GM19099 (cell line): ENCODE results near the gene KAT6B.

Source experiments
- POLR2A ChIP-seq: IDR thresholded peaks from 3 replicates; pipeline ENCODE4 v1.6.1; 2011; ENCODE audit warnings: low read depth; ENCODE audit not compliant: insufficient read length; ENCODE audit errors: extremely low read depth

KAT6B gene

DNA sequence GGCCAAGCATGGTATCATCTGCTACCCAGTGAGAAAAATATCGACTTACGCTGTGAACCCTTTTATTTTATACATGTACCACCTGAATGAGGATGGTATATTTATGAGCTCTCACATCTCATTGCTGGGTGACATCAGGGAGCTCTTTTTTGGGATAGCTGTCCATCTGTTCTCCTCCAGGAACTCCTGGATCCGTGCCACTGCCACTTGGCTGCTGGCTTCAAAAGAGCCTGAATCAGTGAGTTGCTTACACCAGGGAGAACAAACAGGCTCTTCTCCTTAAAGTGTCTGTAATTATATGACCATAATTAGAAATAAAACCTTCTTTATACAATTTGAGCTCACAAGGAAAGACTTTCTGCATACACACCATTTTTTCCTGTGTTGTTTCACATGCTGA lies 106.2 kb downstream of the KAT6B start:
- TF ChIP-seq POLR2A = no peak

DNA sequence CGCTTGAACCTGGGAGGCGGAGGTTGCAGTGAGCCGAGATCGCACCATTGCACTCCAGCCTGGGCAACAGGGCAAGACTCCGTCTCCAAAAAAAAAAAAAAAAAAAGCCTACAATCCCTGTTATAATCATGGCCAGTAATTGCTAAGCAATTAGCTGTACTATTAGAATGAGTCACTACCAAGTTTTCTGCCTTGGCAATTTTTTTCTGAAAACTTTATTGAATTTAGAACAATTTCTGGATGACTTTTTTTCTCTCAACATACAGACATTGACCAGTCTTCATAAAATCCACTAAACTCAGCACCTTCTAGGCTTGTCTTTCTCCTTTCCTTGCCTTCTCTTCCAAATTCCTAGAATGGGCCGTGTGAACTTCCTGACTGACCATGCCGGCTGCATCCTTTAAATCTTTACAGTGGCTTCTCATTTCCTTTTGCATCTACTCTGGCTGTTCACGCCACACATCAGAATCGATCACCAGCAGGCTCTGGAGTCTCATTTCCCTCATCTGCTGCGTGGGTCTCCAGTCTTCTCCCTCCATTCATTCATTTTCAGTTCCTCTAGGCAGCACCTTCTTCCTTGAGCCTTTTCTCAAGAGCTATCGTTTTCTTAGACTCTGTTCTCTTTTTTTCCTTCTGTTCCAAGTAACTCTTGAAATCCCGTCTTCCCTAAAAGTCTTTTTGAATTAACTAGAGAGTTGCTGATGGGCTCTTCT lies 107.9 kb downstream of the KAT6B start:
- no peak for TF ChIP-seq POLR2A

DNA sequence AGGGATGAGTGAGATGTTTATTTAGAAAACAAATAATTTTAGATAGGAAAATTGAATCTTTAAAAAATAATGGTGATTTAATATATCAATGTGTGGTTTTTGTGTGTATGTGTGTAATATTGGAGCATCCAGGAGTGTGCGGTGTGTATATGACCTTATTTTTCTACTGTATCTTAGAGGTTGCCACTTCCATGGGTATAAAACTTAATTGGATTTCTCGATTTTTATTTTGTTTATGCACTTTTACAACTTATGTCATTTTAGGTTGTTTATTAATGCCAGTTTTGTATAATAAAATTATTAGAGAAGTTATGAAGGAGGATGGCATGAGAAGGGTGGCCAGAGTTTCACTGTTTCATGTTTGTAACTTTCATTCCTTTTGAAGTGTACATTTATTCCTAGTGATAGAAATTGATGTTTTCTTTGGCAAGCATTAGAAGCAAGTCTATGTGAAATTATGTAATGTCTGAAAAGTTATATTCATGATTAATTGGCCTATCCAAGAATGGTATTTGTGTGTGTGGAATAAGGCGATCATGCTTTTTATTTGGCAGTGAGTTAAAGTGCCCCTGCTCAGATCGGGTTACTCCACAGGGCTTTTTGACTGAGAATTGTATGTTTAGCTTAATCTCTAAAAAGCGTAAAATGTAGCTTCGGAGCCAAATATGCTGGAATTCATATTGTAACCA lies 110.3 kb downstream of the KAT6B start:
- no peak for TF ChIP-seq POLR2A

DNA sequence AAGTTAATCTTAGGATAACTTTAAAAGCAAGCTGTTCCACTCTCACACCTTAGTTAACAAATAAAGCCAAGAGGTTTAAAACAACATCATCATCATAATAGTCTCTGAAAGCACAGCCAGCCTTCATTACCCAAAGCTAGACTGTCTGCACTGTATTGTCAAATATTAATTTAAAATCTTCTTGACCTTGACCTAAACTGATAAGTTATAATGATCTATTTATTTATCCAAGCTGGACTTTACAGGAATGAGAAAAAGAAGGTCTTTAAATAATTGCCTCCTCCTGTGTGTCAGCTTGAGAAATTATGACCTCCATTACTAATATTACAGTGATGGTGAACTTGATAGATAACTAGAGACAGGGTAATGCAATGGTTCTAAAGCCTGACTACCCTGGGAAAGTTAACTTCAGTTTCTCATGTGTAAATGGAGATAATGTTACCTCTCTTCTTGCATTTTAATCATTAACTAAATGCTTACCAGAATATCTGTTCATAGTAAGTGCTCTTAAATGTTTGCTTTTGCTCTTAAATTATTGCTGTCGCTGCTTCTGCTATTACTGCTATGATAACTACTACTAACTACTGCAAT lies 111.0 kb downstream of the KAT6B start:
- no peak for TF ChIP-seq POLR2A

DNA sequence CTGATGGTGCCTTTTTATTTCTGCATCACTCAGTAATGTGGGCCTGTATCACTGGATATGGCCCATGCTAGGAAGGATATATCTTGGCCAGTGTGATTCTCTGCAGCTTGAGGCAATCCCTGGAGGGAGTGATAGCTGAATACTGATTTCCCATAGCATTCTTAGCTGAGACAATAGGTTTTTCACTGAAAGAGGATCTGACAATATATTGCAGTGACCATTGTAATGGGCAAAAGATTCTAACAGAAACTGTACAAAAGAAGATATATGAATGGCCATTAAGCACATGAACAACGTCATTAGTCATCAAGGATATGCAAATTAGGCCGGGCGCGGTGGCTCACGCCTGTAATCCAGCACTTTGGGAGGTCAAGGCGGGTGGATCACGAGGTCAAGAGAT lies 117.8 kb downstream of the KAT6B start:
- no peak for TF ChIP-seq POLR2A

DNA sequence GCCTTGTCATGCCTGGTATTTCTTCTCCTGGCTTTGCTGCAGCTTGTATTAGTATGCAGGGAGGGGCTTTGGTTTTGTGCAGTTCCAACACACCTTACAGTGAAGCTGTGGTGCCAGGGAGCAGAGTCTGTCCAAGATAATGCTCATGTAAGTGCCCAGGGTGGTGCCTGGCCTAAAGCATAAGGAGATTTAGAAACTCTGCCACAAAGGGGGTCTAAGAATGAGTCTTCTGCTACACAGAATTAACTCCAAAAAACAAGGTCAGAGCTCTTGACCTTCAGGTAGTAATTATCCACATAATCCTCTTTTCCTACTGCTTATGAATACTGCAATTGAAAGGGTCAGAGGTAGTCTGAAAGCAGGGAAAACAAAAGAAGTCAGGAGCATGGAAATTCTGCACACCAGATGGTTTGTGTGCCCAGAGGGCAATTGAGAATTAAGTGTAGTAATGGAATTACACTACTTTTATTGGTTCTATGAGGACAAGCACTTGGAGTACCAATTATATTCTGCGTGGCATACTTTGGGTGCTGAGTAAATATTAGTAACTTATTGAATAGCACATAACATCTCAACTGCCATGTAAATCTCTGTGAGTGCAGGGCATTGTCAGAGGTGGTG lies 121.5 kb downstream of the KAT6B start:
- TF ChIP-seq POLR2A = no peak

DNA sequence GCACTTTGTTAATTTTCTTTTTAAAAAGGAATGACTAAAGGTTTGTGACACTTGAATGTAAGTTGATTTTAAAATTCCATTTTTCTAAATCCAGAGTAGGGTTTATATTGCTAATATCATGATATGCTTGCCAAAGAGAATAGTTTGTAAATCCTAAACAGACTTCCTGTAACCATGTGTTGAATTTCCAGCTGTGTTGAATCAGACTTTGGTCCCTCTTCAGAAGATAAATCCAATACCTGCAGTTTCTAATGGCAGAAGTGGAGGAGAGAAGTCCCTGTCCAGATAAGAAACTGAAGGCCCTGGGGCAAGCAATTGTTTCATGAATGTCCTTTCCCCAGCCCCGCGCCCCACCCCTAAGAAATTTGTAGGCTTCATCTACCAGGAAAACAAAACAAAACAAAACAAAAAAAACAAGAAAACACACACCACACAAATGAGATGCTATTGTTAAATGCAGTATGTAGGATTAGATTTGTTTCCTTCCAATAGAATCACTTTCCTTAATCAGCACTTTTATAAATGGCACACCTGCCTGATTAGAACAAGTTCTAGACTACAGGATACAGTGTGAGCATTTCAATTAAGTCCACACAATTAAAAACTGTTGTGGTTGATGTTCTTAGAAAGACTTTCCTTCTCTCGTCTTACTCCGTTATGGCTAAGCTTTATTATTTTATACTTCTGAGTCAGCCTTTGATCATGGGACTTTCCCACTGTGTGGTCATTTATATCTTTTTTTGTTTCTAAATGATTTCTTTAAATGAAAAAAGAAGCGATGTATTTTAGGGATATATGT lies 122.8 kb downstream of the KAT6B start:
- TF ChIP-seq POLR2A = no peak

DNA sequence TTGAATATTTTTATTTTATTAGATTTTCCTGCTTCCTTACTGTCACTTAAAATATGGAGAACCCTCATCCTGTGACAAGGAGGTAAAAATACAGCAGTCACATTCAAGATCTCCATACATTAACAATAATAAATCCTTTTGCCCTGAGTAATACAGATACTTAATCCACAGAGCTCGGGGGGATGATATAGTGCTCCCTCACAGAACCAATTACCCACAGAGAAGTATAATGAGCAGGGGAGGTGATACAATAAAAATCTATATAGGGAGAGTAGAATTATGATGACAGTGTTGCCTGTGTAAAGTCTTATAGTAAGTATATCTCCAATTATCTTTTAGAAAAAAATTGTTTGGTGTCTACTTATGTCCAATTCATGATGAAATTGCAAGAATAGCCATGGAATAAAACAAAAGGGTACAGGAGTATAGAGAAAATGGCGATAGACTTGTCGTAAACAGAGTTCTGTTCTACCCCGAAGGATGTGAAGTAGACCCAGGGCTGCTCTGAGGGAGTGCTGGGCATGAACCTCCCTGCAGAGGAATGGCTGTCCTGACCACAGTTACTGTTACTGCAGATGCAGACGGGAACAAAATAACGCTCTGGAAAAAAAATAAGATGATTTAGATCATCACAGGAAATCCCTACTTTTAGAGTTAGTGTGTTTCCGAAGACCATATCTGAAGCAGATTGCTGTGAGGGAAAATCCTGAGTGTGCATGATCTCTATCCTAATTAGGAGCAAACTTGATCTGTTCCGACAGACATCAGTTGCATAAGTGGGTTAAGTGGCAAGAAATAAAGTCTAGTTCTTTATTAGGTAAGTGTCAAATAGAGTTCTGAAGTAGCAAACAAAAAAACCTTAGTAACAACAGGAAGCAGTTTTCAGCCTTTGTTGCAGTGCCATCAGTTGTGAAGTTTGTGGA lies 123.7 kb downstream of the KAT6B start:
- TF ChIP-seq POLR2A = no peak

DNA sequence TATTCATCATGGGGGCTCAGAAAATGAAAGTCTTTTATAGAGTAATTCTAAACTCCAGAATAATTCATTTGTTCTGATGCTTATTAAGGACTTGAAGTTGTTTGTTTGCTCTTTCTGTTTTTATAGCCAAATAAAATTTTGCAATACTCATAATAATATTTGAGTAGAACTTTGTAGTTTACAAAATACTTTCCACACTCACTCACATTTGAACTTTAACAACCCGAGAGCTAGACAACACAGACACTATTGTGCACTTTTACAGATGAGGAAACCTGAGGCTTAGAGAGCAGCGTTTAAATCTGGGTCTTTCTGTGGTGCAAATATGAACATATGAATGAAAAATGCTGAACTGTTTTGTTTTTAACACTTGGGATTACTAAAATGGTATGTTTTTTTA lies 126.8 kb downstream of the KAT6B start:
- TF ChIP-seq POLR2A = no peak

DNA sequence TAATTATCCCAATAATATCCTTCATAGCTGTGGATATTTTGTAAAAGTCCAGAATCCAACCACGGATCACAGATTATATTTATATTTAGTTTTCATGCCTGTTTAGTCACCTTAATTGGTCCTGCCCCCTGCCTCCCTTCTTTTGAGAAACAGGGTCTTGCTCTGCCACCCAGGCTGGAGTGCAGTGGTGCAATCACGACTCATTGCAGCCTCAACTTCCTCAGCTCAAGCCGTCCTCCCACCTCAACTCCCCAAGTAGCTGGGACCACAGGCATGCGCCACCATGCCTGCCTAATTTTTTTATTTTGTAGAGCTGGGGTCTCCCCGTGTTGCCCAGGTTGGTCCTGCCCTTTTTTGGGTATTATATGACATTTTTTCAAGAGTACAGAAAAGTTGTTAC lies 129.4 kb downstream of the KAT6B start:
- TF ChIP-seq POLR2A = no peak

DNA sequence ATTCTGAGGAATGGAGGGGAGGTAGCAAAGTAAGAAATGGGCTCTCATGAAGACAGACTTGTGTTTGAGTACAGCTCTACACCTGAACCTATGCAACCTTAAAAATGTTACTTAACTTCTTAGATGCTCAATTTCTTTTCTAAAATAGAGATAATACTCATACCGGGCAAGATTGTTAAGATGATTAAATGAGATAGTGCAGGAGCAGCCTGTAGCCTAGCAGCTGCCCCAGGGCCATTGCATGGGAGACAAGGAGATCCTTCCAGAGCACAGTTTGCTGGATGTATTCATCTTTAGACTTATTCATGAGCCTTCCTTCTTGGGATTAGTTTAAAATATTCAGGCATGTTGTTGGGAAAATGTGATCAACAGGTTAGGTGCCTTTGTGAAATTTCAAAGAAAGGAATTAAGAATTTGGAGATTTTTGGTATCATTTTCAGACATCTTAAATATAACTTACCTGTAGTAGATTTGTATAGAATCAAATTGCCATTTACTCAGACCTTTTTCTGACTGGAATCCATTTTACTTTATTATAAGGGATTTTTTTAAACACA lies 130.2 kb downstream of the KAT6B start:
- TF ChIP-seq POLR2A = no peak

DNA sequence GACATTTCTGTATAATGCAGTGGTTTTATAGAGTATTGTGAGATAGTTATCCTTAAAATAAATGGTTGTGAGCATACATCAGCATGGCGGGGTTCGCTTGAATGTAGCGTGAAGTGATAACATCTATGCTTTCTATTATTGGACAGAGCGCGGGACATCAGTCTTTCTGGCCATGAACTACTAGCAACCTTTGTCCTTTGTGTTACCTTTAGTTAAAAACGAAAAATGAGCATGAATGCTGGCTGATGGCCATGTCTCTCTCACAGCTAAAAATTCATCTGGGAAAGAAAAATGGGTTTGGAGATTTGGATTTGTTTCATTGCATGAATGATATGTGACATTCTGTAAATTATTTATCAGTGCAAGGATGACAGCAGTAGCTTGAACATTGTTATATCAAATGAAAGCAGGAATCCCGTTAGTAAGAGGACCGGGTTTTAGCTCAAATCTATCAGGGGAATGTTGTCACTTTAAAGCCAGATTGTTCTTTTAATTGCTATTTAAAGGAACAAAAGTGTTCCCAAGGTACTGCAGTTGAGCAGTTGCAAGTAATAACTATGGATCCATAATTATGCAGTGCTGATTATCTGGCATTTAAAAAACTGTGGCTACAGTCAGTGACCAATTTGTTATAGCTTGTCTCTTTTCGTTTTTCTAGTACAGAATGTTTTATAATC lies 131.0 kb downstream of the KAT6B start:
- no peak for TF ChIP-seq POLR2A

DNA sequence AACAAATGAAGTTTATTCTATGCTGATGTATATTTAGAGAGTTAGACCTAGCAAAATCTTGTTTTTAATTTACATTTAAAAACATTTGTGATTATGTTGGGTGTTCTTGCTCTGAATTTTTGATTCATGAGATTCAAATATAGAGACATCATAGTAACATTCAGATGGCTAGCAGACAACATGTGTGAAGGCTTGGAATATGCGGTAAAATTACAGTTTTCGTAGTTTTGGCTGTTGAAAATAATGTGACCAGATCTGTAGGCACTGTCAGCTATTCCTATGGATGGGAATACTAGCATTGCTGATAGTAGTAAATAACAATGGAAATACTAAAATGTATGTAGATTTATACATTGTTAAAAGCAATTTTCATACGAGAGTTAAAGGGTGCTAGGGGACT lies 131.9 kb downstream of the KAT6B start:
- no peak for TF ChIP-seq POLR2A

DNA sequence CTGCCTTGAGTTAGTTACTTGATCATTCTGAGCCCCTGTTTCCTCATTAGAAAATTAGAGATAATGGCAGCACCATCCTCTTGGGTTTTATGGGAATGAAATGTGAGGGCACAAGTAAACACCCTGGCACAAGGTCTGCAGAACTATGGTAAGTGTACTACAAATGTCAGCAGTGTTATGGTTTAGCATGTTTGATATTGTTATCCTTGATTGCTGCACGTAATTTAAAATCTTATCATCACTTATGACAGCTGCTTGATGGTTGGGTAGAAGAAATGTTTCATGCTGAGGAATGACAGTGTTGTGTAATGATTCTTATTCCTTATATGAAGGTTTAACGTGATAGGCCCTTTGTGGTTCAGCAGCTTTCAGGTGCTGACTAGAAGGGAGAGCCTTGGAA lies 134.3 kb downstream of the KAT6B start:
- no peak for TF ChIP-seq POLR2A

DNA sequence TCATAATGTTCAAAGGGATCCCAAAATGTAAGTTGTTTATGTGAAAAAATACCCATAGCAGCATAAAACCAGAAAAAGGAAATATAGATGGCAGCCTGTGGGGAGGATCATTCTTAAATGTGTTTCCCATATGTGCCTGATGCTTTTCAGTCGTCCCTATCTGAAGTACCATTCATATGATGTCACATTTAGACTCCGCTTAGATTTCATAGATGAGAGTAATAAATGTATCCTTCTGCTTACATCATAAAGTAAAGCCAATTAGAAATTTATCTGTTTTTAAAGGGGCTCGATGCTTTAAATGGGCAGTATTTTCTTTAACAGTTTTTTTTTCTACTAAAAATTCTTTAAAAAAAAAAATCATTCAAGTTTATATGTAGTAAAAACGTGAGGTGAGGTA lies 136.1 kb downstream of the KAT6B start:
- TF ChIP-seq POLR2A = no peak
